ENCODE measurements around the gene FGD3.

DNA sequence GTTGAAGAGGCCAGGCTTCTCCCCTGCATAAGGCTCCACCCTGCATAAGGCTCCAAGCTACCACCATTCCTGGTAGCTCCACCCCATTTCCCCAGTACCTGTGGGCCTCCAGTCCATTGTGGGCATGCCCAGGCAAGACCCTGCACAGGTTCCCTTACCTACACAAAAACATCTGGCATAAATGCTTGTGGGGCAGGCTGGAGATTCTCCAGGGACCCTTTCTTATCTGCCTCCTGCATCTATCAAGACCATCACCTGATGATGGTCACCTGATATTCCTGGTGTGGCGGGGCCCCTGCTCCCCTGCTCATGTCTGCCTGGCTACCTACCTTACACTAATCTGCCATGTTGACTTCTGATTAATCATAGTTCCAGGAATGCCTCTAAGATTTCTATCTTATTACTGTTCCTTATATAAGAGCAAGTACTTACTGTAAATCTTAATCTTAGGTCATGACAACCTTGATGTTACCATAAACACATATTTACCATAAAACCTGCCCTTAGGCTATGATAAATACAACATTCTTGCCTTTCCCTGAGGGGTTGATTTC lies 41.0 kb downstream of the FGD3 start:
- TF ChIP-seq, protein P1, sequence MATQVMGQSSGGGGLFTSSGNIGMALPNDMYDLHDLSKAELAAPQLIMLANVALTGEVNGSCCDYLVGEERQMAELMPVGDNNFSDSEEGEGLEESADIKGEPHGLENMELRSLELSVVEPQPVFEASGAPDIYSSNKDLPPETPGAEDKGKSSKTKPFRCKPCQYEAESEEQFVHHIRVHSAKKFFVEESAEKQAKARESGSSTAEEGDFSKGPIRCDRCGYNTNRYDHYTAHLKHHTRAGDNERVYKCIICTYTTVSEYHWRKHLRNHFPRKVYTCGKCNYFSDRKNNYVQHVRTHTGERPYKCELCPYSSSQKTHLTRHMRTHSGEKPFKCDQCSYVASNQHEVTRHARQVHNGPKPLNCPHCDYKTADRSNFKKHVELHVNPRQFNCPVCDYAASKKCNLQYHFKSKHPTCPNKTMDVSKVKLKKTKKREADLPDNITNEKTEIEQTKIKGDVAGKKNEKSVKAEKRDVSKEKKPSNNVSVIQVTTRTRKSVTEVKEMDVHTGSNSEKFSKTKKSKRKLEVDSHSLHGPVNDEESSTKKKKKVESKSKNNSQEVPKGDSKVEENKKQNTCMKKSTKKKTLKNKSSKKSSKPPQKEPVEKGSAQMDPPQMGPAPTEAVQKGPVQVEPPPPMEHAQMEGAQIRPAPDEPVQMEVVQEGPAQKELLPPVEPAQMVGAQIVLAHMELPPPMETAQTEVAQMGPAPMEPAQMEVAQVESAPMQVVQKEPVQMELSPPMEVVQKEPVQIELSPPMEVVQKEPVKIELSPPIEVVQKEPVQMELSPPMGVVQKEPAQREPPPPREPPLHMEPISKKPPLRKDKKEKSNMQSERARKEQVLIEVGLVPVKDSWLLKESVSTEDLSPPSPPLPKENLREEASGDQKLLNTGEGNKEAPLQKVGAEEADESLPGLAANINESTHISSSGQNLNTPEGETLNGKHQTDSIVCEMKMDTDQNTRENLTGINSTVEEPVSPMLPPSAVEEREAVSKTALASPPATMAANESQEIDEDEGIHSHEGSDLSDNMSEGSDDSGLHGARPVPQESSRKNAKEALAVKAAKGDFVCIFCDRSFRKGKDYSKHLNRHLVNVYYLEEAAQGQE (IDR thresholded peaks at IDR 0.05): no peak
- TF ChIP-seq POLR2AphosphoS2 (conservative IDR thresholded peaks at IDR 0.05; ENCODE audit: low read length): no peak
- TF ChIP-seq, protein P2, sequence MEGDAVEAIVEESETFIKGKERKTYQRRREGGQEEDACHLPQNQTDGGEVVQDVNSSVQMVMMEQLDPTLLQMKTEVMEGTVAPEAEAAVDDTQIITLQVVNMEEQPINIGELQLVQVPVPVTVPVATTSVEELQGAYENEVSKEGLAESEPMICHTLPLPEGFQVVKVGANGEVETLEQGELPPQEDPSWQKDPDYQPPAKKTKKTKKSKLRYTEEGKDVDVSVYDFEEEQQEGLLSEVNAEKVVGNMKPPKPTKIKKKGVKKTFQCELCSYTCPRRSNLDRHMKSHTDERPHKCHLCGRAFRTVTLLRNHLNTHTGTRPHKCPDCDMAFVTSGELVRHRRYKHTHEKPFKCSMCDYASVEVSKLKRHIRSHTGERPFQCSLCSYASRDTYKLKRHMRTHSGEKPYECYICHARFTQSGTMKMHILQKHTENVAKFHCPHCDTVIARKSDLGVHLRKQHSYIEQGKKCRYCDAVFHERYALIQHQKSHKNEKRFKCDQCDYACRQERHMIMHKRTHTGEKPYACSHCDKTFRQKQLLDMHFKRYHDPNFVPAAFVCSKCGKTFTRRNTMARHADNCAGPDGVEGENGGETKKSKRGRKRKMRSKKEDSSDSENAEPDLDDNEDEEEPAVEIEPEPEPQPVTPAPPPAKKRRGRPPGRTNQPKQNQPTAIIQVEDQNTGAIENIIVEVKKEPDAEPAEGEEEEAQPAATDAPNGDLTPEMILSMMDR (IDR thresholded peaks at IDR 0.05): no peak
- TF ChIP-seq RNF2 (IDR thresholded peaks at IDR 0.05; ENCODE audit: borderline replicate concordance, low read depth): no peak
- TF ChIP-seq BHLHE40 (IDR thresholded peaks at IDR 0.05; ENCODE audit: low read depth, low read length): no peak
- no peak for TF ChIP-seq KDM1A (IDR thresholded peaks at IDR 0.05; ENCODE audit: low read depth)
- TF ChIP-seq ZFP36 (IDR thresholded peaks at IDR 0.05; ENCODE audit: borderline replicate concordance, partially characterized antibody): no peak
- TF ChIP-seq POLR2A (IDR thresholded peaks at IDR 0.05; ENCODE audit: low read length): no peak
- TF ChIP-seq CEBPB (IDR thresholded peaks at IDR 0.05): no peak
- no peak for TF ChIP-seq EP300 (IDR thresholded peaks at IDR 0.05)
- no peak for TF ChIP-seq MYC (IDR thresholded peaks at IDR 0.05; ENCODE audit: borderline replicate concordance, low read length)
- TF ChIP-seq NR3C1 (IDR thresholded peaks at IDR 0.05): no peak
- no peak for TF ChIP-seq CBX8 (IDR thresholded peaks at IDR 0.05)
- TF ChIP-seq, protein P3, sequence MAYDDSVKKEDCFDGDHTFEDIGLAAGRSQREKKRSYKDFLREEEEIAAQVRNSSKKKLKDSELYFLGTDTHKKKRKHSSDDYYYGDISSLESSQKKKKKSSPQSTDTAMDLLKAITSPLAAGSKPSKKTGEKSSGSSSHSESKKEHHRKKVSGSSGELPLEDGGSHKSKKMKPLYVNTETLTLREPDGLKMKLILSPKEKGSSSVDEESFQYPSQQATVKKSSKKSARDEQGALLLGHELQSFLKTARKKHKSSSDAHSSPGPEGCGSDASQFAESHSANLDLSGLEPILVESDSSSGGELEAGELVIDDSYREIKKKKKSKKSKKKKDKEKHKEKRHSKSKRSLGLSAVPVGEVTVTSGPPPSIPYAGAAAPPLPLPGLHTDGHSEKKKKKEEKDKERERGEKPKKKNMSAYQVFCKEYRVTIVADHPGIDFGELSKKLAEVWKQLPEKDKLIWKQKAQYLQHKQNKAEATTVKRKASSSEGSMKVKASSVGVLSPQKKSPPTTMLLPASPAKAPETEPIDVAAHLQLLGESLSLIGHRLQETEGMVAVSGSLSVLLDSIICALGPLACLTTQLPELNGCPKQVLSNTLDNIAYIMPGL (CRISPR knock-in tag; IDR thresholded peaks at IDR 0.05; ENCODE audit: borderline replicate concordance): no peak

Data from A549 (cell line).